K562 treated with DMSO at 1 percent for 24 hours (cell line): ENCODE measurements around the gene NHLRC3. TPM values are rescaled to one million over a fixed set of nuclear protein-coding genes. Genes with fewer than 3 reads are reported as not detected.

ENCODE experiments used
- total RNA-seq: library from RNA; unstranded; fragments of 300-600 nt; gene quantifications from 2 replicates; pipeline ENCODE4 v1.2.3, GENCODE V29; 2022; ENCODE audit warnings: low read depth; ENCODE audit not compliant: insufficient read depth

The NHLRC3 gene, protein sequence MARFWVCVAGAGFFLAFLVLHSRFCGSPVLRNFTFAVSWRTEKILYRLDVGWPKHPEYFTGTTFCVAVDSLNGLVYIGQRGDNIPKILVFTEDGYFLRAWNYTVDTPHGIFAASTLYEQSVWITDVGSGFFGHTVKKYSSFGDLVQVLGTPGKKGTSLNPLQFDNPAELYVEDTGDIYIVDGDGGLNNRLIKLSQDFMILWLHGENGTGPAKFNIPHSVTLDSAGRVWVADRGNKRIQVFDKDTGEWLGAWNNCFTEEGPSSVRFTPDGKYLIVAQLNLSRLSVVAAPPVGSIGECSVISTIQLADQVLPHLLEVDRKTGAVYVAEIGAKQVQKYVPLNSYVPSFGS
- total RNA-seq = 4.9 and 6.1 TPM in 2 replicates

DNA sequence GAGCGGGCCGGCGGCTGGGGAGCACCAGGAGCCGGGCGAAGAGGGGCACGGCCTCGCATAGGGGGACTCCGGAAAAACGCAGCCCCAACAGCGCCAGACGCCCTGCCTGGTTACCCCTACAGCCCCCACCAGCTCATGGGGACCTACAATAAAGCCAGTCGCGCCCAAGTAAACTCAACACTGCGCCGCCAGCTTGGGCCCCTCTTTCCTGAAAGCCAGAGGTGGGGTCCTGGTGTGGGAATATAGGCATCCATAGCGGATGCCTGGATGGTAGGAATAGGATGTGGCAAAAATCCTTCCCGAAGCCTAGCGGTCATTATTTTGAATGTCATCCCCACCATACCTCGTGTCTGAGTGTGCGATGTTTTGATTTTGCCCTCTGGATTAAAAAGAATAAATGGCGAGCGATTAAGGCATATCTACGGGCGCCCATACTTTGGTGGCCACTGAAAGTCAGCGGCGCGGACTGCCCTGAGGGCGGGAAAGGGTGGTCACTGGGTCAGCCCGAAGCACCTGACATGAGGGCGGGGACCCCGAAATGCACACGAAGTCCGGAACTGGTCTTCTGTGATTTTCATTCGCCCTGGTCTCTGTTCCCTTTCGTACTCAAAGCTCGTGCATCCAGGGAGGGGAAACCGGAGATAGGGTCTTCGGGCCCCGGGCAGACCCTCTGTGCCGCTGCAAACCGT lies at the start of gene NHLRC3, which contains the start of gene PROSER1:
NHLRC3 (plus strand) TSS at position 577 of the 689 bp plus-strand sequence. CDS start 184 bp downstream, outside the sequence.
PROSER1 (minus strand) TSS at position 210 of the 689 bp plus-strand sequence. CDS start 847 bp downstream, outside the sequence.

DNA sequence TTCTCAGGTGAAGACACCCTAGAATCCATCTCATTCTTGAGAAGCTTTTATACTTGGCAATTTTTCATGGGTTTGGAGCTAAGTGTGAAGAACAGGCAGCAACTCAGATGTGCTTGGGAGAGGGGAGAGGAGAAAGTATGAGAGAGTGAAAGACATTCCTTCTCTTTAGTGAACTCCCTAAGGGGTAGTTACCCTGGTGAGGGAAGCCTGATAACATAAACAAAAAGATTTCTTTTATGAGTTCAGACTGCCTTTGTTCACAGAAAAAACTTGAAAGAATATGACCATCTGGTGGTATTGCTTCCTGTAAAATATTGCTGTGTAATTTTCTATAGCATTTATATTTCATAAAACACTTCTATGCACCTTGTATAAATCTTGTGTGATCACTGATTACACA lies 47.6 kb upstream of the NHLRC3 start, which contains the start of gene STOML3:
STOML3 (minus strand) TSS at position 139 of the 400 bp plus-strand sequence; CDS start at position 29, 110 bp downstream.

Other genes with a start within 250 kb of the NHLRC3 start
- gene STOML3, start 47.6 kb upstream of the NHLRC3 start, total RNA-seq = not detected in 2 replicates
- gene PROSER1, start 367 bp upstream of the NHLRC3 start, total RNA-seq = 11.5 and 16.3 TPM in 2 replicates